ENCODE data around the gene RNPEP.
"Not testable (repeated sequence)": the region's sequence is repeated elsewhere in the genome, so short reads cannot be mapped to it uniquely, and the experiment has no call there.

The RNPEP gene

GRCh38 chr1:201958348-201958747 lies 24.1 kb upstream of the RNPEP start:
- H3K4me3 ChIP-seq (ENCODE audit: control insufficient read depth, low read depth, low read length), result no peak overlapping the region
- no peak for DNase-seq (ENCODE audit: low read depth)
- TF ChIP-seq CTCF (conservative IDR thresholded peaks at IDR 0.05; ENCODE audit: control insufficient read depth, insufficient read depth, low read depth, low read length), result no peak

GRCh38 chr1:201962382-201962781 lies 20.1 kb upstream of the RNPEP start:
- H3K4me3 ChIP-seq (ENCODE audit: control insufficient read depth, low read depth, low read length); DNase-seq (ENCODE audit: low read depth): not testable (repeated sequence)

GRCh38 chr1:201964261-201964660 lies 18.2 kb upstream of the RNPEP start:
- TF ChIP-seq CTCF (conservative IDR thresholded peaks at IDR 0.05; ENCODE audit: control insufficient read depth, insufficient read depth, low read depth, low read length), result no peak
- DNase-seq (ENCODE audit: low read depth), result peak; percentile 11
- H3K4me3 ChIP-seq (ENCODE audit: control insufficient read depth, low read depth, low read length), result no peak overlapping the region

GRCh38 chr1:201966171-201966570 lies 16.3 kb upstream of the RNPEP start:
- no peak for DNase-seq (ENCODE audit: low read depth)
- H3K4me3 ChIP-seq (ENCODE audit: control insufficient read depth, low read depth, low read length), result no peak overlapping the region
- TF ChIP-seq CTCF (conservative IDR thresholded peaks at IDR 0.05; ENCODE audit: control insufficient read depth, insufficient read depth, low read depth, low read length), result no peak

- no peak for TF ChIP-seq CTCF (conservative IDR thresholded peaks at IDR 0.05; ENCODE audit: control insufficient read depth, insufficient read depth, low read depth, low read length)
- no peak for DNase-seq (ENCODE audit: low read depth)
- no peak overlapping the region for H3K4me3 ChIP-seq (ENCODE audit: control insufficient read depth, low read depth, low read length)
Measured at GRCh38 chr1:201968202-201968925, 14.1 kb upstream of the RNPEP start.

GRCh38 chr1:201970334-201971159 lies 11.9 kb upstream of the RNPEP start:
- peak; percentile 48 for DNase-seq (ENCODE audit: low read depth)
- no peak for TF ChIP-seq CTCF (conservative IDR thresholded peaks at IDR 0.05; ENCODE audit: control insufficient read depth, insufficient read depth, low read depth, low read length)
- H3K4me3 ChIP-seq (ENCODE audit: control insufficient read depth, low read depth, low read length), result no peak overlapping the region

GRCh38 chr1:201982082-201982622 lies 296 bp upstream of the RNPEP start:
- H3K4me3 ChIP-seq (ENCODE audit: control insufficient read depth, low read depth, low read length), result peak overlapping the region; percentile 44
- no peak for TF ChIP-seq CTCF (conservative IDR thresholded peaks at IDR 0.05; ENCODE audit: control insufficient read depth, insufficient read depth, low read depth, low read length)
- no peak for DNase-seq (ENCODE audit: low read depth)
